Heart left ventricle (tissue), 13 donors: Measurements from ENCODE around the gene MEF2D.

Experiments
- POLR2A ChIP-seq, 2 donors: fragments of 450-650 bp; IDR thresholded peaks; one replicate each; pipeline ENCODE4 v1.6.1; 2017; ENCODE audit warnings: antibody characterized with exemption in 2 of 2, mild to moderate bottlenecking in 2 of 2, moderate library complexity in 2 of 2
- TF ChIP-seq, protein P1 (sequence below), 12 donors: fragments of 200-600 bp; sonication (generic) in 4 of 12; IDR thresholded peaks; one replicate each; pipeline versions ENCODE4 v1.5.0 to v1.8.0; 2018 to 2022; ENCODE audit warnings: antibody characterized with exemption in 12 of 12, mild to moderate bottlenecking in 5 of 12
- donor health status: ischemic (EF 13 %, LVEDD 7.1; RV severe dilation, severe dysfunction).
- donor health status: DM: no; HTN: yes; CAD: no.
- donor health status: DM: no; HTN: no; CAD: no.
- donor health status: ischemic (EF 25% LVEDD 6.9; RV normal size, moderate dysfunction).
- donor health status: ischemic (EF 25% LVEDD 5.7; RV mildly dilated, moderate dysfunction).
- donor health status: ischemic (EF 35%, LVEDD 5.7; RV mildly dilated, moderate dysfunction).
- donor health status: nonischemic (EF 11% LVEDD 7.7; RV severe dilation, severe dysfunction).
- donor health status: DM: yes; HTN: yes; CAD: no.
- donor health status: PGD.
- donor health status: ischemic (EF 29% LVEDD 5.4; RV normal size, mild dysfunction).
- donor health status: nonischemic (EF 23%, LVEDD 6.1; RV moderate dilation, normal function).

DNA sequence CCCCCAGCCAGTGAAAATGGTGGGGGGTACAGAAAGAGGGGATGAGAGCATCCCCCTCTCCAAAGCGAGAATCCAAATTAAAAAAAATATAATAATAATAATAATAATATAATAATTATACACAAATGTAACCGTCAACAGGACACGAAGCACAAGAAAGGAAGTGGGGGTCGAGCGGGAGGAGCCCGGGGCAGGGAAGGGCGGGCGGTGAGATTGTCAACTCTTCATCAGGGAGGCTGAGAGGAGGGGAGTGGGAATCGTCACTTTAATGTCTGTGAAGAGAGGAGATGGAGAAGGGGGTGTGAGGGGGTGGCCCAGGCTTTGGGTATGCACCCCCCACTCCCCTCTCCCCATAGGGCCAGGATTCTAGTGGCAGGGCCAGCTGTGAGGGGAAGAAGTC, 33.2 kb downstream of the MEF2D start:
- TF ChIP-seq POLR2A (IDR thresholded peaks at IDR 0.05), result no peak
- TF ChIP-seq, protein P1, sequence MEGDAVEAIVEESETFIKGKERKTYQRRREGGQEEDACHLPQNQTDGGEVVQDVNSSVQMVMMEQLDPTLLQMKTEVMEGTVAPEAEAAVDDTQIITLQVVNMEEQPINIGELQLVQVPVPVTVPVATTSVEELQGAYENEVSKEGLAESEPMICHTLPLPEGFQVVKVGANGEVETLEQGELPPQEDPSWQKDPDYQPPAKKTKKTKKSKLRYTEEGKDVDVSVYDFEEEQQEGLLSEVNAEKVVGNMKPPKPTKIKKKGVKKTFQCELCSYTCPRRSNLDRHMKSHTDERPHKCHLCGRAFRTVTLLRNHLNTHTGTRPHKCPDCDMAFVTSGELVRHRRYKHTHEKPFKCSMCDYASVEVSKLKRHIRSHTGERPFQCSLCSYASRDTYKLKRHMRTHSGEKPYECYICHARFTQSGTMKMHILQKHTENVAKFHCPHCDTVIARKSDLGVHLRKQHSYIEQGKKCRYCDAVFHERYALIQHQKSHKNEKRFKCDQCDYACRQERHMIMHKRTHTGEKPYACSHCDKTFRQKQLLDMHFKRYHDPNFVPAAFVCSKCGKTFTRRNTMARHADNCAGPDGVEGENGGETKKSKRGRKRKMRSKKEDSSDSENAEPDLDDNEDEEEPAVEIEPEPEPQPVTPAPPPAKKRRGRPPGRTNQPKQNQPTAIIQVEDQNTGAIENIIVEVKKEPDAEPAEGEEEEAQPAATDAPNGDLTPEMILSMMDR (IDR thresholded peaks at IDR 0.05), result no peak
